HG03378 (cell line): Measurements from ENCODE around the gene RHBDF1.

Source experiments
- ATAC-seq: cut with Tn5 transposase; IDR thresholded peaks from one replicate; pipeline ENCODE4 v1.9.1; 2021; ENCODE audit warnings: mild to moderate bottlenecking, moderate library complexity; ENCODE audit not compliant: unreplicated experiment

Gene RHBDF1

GRCh38 chr16:72561-73548, at the start of gene RHBDF1:
RHBDF1 (minus strand) TSS chr16:72631; CDS start chr16:65015, 7,616 bp downstream.
- ATAC-seq = no peak

- ATAC-seq = no peak
Measured at GRCh38 chr16:120756-121155, 48.3 kb upstream of the RHBDF1 start.

- no peak for ATAC-seq
Measured at GRCh38 chr16:119835-120491, 47.5 kb upstream of the RHBDF1 start.

GRCh38 chr16:119295-119694, 46.9 kb upstream of the RHBDF1 start:
- ATAC-seq = no peak

GRCh38 chr16:118857-119256, 46.4 kb upstream of the RHBDF1 start:
- no peak for ATAC-seq

GRCh38 chr16:117379-118365, 45.2 kb upstream of the RHBDF1 start:
- ATAC-seq = no peak

- ATAC-seq = no peak
Measured at GRCh38 chr16:116015-116414, 43.6 kb upstream of the RHBDF1 start.

GRCh38 chr16:114327-114726, 41.9 kb upstream of the RHBDF1 start:
- ATAC-seq = no peak

GRCh38 chr16:112153-112840, 39.9 kb upstream of the RHBDF1 start:
- no peak for ATAC-seq

- ATAC-seq = no peak
Measured at GRCh38 chr16:106623-107324, 34.3 kb upstream of the RHBDF1 start.

GRCh38 chr16:105521-105920, 33.1 kb upstream of the RHBDF1 start:
- no peak for ATAC-seq

- no peak for ATAC-seq
Measured at GRCh38 chr16:104928-105327, 32.5 kb upstream of the RHBDF1 start.

GRCh38 chr16:104355-104754, 31.9 kb upstream of the RHBDF1 start:
- ATAC-seq = no peak

- ATAC-seq = no peak
Measured at GRCh38 chr16:102060-102855, 29.8 kb upstream of the RHBDF1 start.

- ATAC-seq = no peak
Measured at GRCh38 chr16:101586-101985, 29.2 kb upstream of the RHBDF1 start.

- no peak for ATAC-seq
Measured at GRCh38 chr16:100989-101388, 28.6 kb upstream of the RHBDF1 start.

- no peak for ATAC-seq
Measured at GRCh38 chr16:97822-98221, 25.4 kb upstream of the RHBDF1 start.

- ATAC-seq = no peak
Measured at GRCh38 chr16:96935-97381, 24.5 kb upstream of the RHBDF1 start.

- no peak for ATAC-seq
Measured at GRCh38 chr16:94918-95265, 22.5 kb upstream of the RHBDF1 start.
